Left lung (tissue), 10 donors: Measurements from ENCODE around the gene PCSK1N. TPM values are rescaled to one million over a fixed set of nuclear protein-coding genes. Genes with fewer than 3 reads are reported as not detected.

Source experiments
- ATAC-seq: fragments of 200-7000 bp; cut with Tn5 transposase; one replicate; pipeline ENCODE4 v1.9.1; 2020; ENCODE audit warnings: moderate library complexity
- DNase-seq, 4 donors: peaks; one replicate each; pipeline ENCODE4 v3.0.0-alpha.2; 2013 to 2020
- H3K27ac ChIP-seq, 2 donors: fragments of 200-600 bp; sonication (generic) in 1 of 2; one replicate each; pipeline versions ENCODE4 v1.5.0 to v1.8.0; 2020 to 2021
- H3K27me3 ChIP-seq, 2 donors: fragments of 200-600 bp; sonication (generic) in 1 of 2; one replicate each; pipeline versions ENCODE4 v1.5.0 to v1.8.0; 2020 to 2021
- H3K36me3 ChIP-seq, 2 donors: fragments of 200-600 bp; sonication (generic) in 1 of 2; one replicate each; pipeline versions ENCODE4 v1.5.0 to v1.8.0; 2020 to 2021
- H3K4me1 ChIP-seq, 2 donors: fragments of 200-600 bp; one replicate each; pipeline ENCODE4 v1.8.0; 2021
- H3K4me3 ChIP-seq, 2 donors: fragments of 200-600 bp; sonication (generic) in 1 of 2; one replicate each; pipeline versions ENCODE4 v1.5.0 to v1.8.0; 2020 to 2021; ENCODE audit warnings: mild to moderate bottlenecking in 1 of 2
- H3K9me3 ChIP-seq, 2 donors: fragments of 200-600 bp; sonication (generic) in 1 of 2; one replicate each; pipeline versions ENCODE4 v1.5.0 to v1.8.0; 2020 to 2021
- CTCF ChIP-seq, 2 donors: fragments of 200-600 bp; sonication (generic) in 1 of 2; IDR thresholded peaks; one replicate each; pipeline versions ENCODE4 v1.5.0 to v1.8.0; 2021; ENCODE audit warnings: antibody characterized with exemption in 2 of 2
- intact Hi-C, 2 donors: fragments of 100-400 bp; cut with DNase I; formaldehyde crosslinking; loops; one replicate each; pipeline versions ENCODE4 v1.11.2 to v1.14.2; 2022
- polyA plus RNA-seq, 6 donors: library from polyadenylated mRNA; unstranded; fragments of 120-200 nt; gene quantifications; one replicate each; pipeline ENCODE4 v1.2.1, GENCODE V29; 2013; ENCODE audit not compliant: insufficient read length in 6 of 6
- total RNA-seq, 2 donors: library from RNA; stranded (reverse); fragmentation: NEBNext Ultra II Directional; extraction: Animal tissue kit (Norgen Biotek cat#: 25700); gene quantifications; one replicate each; pipeline ENCODE4 v1.2.1, GENCODE V29; 2021
- donor health status: DM: no; HTN: yes; CAD: no.
- donor health status: DM: no; HTN: no; CAD: no.

PCSK1N gene
- total and polyA plus RNA-seq, 8 donors = 1.4 to 4.9 (median 3.4) TPM

- DNase-seq (no peak), ATAC-seq (no peak)
- no peaks in the 10 kb centered on the region for H3K4me1 ChIP-seq
- no peak overlapping the region for H3K27ac ChIP-seq
- H3K27me3 ChIP-seq = no peaks in the 10 kb centered on the region
- TF ChIP-seq CTCF (IDR thresholded peaks at IDR 0.05) = no peak
- no peak overlapping the region for H3K4me3 ChIP-seq
- H3K9me3 ChIP-seq = no peaks in the 10 kb centered on the region
- intact Hi-C loops = no loop called here
- H3K36me3 ChIP-seq = peaks cover 0 to 78% of the 10 kb centered on the region in 2 donors
These were observed 16.5 kb downstream of the PCSK1N start for GRCh38 chrX:48818866-48819265.

GRCh38 chrX:48818098-48818497 lies 17.3 kb downstream of the PCSK1N start:
- ATAC-seq = no peak
- TF ChIP-seq CTCF (IDR thresholded peaks at IDR 0.05) = no peak
- H3K9me3 ChIP-seq = no peaks in the 10 kb centered on the region
- no peak overlapping the region for H3K4me3 ChIP-seq
- H3K4me1 ChIP-seq = no peaks in the 10 kb centered on the region
- no peak overlapping the region for H3K27ac ChIP-seq
- DNase-seq = no peak
- intact Hi-C loops = no loop called here
- peaks cover 0 to 70% of the 10 kb centered on the region in 2 donors for H3K36me3 ChIP-seq
- H3K27me3 ChIP-seq = no peaks in the 10 kb centered on the region

- Histone ChIP-seq H3K4me1 (no peaks in the 10 kb centered on the region), H3K4me3 (no peak overlapping the region), H3K27me3 (no peaks in the 10 kb centered on the region), H3K36me3 (peaks cover 0 to 60% of the 10 kb centered on the region in 2 donors), H3K9me3 (no peaks in the 10 kb centered on the region), H3K27ac (no peak overlapping the region)
- TF ChIP-seq CTCF (IDR thresholded peaks at IDR 0.05) = no peak
- DNase-seq (no peak), ATAC-seq (no peak)
- intact Hi-C loops = no loop called here
These were observed 19.2 kb downstream of the PCSK1N start for GRCh38 chrX:48816014-48816810.

- DNase-seq (no peak), ATAC-seq (no peak)
- Histone ChIP-seq H3K4me3 (no peak overlapping the region), H3K9me3 (no peaks in the 10 kb centered on the region), H3K27ac (no peak overlapping the region), H3K27me3 (no peaks in the 10 kb centered on the region), H3K4me1 (no peaks in the 10 kb centered on the region), H3K36me3 (peaks cover 0 to 65% of the 10 kb centered on the region in 2 donors)
- intact Hi-C loops = no loop called here
- no peak for TF ChIP-seq CTCF (IDR thresholded peaks at IDR 0.05)
These were observed 20.1 kb downstream of the PCSK1N start for GRCh38 chrX:48815266-48815665.

- Histone ChIP-seq H3K4me1 (no peaks in the 10 kb centered on the region), H3K27ac (no peak overlapping the region), H3K9me3 (no peaks in the 10 kb centered on the region), H3K27me3 (no peaks in the 10 kb centered on the region), H3K4me3 (no peak overlapping the region), H3K36me3 (peaks cover 0 to 59% of the 10 kb centered on the region in 2 donors)
- intact Hi-C loops = no loop called here
- ATAC-seq (no peak), DNase-seq (no peak)
- no peak for TF ChIP-seq CTCF (IDR thresholded peaks at IDR 0.05)
These were observed 20.7 kb downstream of the PCSK1N start for GRCh38 chrX:48814722-48815121.
